NOMO-1 treated with DMSO at 0.1 percent for 48 hours (cell line): ENCODE results near the gene RAD9A.
"Not testable (repeated sequence)": the region's sequence is repeated elsewhere in the genome, so short reads cannot be mapped to it uniquely, and the experiment has no call there.

Experiments used
- DNase-seq: peaks from one replicate; lab custom pipeline; 2025; ENCODE audit not compliant: unreplicated experiment; lab: John Stamatoyannopoulos, UW

RAD9A gene

DNA sequence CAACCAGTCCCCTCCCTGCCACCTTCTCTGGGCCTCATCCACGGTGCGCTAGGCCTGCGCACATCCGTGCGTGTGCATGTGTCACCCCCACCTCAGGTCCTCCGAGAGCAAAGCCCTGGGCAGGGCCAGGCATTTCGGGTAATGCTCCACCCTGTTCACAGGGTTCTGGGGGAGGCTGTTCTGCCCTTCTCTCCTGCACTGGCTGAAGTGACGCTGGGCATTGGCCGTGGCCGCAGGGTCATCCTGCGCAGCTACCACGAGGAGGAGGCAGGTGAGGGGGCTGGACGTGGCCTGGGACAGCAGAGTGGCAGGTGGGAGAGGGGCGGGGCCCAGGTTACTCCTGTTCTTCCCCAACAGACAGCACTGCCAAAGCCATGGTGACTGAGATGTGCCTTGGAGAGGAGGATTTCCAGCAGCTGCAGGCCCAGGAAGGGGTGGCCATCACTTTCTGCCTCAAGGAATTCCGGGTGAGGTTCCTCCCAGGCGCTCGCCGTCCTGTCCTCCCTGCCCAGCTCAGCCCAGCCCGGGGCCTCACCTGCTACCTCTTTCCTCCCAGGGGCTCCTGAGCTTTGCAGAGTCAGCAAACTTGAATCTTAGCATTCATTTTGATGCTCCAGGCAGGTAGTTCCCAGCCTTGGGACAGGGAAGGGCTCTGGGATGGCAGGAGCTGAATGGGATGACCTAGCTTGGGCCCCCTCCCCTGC, 3.9 kb downstream of the RAD9A start:
- DNase-seq, result no peak

DNA sequence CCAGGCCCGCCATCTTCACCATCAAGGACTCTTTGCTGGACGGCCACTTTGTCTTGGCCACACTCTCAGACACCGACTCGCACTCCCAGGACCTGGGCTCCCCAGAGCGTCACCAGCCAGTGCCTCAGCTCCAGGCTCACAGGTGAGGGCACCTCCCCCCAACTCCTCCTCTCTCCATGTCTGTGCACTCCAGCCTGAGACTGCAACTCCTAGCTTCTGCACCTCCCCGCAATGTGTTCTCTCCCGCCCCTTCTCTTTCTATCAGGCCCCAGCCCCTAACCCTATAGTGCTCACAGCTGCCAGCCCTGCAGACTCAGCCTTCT, 4.4 kb downstream of the RAD9A start:
- no peak for DNase-seq

GRCh38 chr11:67396587-67397389, 5.0 kb downstream of the RAD9A start:
- peak; percentile 10 for DNase-seq

DNA sequence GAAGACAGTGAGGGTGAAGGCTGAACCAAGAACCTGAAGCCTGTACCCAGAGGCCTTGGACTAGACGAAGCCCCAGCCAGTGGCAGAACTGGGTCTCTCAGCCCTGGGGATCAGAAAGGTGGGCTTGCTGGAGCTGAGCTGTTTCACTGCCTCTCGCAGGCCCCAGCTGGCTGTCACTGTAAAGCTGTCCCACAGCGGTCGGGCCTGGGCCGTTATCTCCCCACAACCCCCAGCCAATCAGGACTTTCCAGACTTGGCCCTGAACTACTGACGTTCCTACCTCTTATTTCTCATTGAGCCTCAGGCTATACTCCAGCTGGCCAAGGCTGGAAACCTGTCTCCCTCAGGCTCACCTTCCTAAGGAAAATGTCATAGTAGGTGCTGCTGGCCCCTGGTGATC, 5.8 kb downstream of the RAD9A start:
- DNase-seq, result no peak

DNA sequence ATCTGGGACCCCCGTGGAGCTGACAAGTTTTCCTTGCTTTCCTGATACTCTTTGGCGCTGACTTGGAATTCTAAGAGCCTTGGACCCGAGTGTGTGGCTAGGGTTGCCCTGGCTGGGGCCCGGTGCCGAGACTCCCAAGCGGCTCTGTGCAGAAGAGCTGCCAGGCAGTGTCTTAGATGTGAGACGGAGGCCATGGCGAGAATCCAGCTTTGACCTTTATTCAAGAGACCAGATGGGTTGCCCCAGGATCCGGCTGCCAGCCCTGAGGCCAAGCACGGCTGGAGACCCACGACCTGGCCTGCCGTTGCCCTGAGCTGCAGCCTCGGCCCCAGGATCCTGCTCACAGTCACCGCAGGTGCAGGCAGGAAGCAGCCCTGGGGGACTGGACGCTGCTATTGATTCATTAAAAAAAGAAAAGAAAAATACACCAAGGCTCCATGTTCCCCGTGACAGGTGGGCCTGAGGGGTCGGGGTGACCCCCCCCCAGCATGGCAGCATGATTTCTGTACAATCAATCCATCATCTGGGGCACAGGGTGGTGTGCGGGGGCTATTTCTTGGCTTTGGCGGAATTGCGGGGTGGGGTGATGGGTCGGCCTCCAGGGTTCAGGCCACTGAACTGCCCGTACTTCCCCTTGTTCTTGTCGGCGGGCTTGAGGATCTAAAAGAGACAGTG, 6.3 kb downstream of the RAD9A start:
- no peak for DNase-seq

GRCh38 chr11:67398661-67399563, 7.1 kb downstream of the RAD9A start:
- DNase-seq, result no peak

- peak; percentile 26 for DNase-seq
Observed at GRCh38 chr11:67400251-67400941, 8.6 kb downstream of the RAD9A start.

DNA sequence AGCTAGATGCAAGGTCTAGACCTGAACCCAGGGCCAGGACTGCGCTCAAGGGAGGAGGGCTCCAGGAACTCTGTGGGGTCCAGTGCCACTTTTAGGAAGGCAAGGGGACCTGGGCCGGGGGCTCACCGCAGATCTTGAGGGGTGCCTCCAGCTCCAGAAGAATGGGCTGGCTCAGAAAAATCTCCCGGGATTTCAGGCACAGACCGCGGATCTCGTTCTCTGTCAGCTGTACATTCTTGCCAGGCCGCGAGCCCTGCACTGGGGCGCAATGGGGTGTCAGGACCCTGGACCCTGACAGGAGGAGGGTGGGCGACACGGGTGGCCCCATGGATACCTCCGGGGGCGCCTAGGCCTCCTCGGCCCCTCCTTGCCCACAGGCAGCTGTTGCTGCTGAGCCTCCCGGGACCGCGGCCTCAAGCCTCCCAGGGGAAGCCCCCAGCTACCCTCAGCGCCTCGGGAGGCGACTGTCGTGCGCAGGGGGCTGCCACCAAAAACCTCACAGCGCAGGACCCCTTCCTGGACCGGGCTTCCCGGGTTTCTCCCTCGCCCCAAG, 9.2 kb downstream of the RAD9A start:
- no peak for DNase-seq

DNA sequence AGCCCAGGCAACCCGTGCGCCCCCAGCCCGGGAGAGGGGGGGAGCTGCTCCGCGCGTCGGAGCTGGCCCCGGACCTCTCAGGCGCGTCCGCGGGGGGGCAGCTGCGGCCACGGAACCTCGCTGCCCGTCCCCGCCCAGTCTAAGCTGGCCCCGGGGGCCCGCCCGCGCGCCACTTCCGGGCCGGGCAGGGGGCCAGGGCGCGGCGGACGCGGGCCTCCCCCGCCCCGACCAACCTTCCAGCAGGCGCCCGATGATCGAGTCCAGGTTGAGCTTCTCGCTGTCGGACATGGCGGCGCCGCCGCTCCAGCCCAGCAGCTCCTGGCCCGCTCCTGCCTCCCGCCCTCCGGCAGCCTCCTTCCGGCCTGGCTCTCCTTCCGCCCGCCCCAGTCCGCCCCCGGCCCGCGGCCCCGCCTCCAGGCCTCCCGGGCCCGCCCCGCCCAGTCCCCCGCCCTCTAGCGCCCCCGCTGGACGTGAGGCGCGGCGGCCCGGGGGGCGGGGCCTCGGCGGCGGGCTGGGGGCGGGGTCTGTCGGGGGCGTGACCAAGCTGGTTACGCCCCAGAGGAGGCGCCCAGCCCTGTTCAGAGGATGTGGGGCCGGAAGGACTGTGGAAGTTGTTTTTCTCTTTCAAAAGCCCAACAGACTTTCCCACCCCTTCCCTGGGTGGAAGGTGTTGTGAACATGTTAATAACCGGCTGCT, 9.9 kb downstream of the RAD9A start, which contains the start of gene PPP1CA:
Gene PPP1CA, minus strand, starts transcription at position 364 of the 697 bp plus-strand sequence. Its CDS starts 76 bp downstream, at position 288.
- DNase-seq, result peak; percentile 81

GRCh38 chr11:67402192-67402839, 10.5 kb downstream of the RAD9A start:
- DNase-seq, result peak; percentile 35

DNA sequence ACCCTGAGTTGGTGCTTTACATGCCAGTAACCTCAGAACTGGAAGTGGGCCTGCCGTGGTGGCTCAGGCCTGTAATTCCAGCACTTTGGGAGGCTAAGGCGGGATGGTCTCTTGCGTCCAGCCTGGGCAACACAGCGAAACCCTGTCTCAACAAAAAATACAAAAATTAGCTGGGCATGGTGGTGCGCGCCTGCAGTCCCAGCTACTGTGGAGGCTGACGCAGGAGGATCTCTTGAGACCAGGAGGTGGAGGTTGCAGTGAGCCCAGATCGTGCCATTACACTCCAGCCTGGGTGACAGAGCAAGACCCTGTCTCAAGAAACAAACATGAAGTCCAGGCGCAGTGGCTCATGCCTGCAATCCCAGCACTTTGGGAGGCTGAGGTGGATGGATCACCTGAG, 11.3 kb downstream of the RAD9A start:
- not testable (repeated sequence) for DNase-seq

DNA sequence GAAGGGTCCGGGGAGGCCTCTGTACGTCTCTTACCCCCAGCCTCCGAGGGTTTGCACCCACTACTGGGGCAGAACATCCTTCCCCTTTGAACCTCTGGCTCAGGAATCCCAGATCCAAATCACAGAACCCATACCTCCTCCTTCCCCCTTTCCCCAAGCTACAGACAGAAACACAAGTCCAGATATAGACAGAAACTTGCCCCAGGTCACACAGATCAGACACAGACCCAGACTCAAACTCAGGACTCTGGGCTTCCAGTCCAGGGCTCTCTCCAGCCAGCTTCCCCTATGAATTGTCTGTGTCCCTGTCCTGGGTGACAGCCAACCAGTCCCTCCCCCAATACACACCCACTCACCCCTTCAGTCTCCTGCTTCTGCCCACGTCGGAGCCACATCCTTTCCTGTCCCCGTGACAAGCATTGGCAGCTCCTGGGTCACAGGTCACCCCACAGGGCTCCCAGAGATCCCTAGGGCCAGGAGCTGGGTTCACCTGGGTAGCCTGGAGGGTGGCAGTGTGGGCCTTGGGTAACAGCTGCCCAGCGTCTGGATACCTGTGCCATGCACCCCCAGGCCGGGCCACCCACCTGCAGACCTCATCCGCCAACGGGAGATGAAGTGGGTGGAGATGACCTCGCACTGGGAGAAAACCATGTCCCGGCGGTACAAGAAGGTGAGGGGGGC, 12.9 kb downstream of the RAD9A start:
- no peak for DNase-seq

GRCh38 chr11:67405196-67405567, 13.4 kb downstream of the RAD9A start:
- DNase-seq, result no peak

DNA sequence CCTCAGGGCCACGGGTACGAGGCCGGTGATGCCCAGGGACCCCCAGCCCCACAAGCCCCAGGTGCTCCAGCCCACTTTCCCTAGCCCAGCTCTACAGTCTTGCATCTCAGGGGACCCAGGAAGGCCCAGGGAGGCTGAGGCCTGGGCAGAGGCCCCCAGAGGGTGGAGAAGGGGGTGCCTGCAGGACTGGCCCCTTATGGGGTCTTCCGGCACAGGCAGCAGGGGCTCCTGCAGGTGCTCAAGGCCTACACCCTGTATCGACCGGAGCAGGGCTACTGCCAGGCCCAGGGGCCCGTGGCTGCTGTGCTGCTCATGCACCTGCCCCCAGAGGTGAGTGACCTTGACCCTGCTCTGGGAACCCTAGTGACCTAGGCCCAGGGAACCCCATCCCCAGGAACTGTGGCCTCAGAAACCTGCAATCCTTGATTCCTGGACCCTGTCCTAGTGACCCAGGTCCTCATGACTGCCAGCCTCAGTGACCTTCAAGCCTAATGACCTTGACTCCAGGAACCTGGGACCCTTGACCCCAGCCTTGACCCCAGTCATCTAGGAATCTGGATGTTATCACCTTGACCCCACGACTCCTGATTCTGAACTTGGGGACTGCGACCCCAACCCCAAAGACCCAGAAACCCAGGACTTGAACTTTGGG, 14.0 kb downstream of the RAD9A start:
- no peak for DNase-seq

GRCh38 chr11:67406420-67406968, 14.7 kb downstream of the RAD9A start:
- no peak for DNase-seq

DNA sequence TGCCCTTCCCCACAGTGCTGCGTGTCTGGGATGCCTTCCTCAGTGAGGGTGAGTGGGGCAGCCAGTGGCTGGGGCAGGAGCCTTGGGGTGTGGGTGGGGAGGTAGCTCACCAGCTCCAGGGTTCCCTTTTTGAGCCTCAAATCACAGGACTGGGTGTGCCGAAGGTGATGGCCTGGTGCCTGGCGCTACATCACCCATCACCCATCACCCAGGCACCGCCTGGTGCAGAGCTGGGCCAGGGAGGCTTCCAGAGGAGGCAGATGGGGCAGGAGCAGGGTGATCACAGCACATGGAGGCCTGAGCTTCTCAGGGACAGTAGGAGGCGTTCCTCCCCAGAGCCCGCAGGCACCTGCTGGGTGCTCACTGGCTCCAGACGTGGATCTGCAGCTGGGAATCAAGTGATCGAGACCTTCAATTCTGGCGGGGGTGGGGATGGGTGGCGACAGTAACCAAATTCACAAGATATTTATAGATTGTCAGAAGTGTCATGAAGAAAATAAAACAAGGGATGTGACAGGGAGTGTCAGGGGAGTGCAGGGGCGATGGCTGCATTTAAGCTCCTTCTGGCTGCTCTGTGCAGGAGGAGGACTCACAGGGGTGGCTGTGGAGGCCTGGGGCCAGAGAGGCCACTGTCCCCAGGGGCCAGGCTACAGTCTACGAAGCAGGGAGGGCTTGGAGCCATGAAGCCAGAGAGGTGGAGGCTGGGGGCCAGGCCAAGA, 15.3 kb downstream of the RAD9A start:
- DNase-seq, result no peak

DNA sequence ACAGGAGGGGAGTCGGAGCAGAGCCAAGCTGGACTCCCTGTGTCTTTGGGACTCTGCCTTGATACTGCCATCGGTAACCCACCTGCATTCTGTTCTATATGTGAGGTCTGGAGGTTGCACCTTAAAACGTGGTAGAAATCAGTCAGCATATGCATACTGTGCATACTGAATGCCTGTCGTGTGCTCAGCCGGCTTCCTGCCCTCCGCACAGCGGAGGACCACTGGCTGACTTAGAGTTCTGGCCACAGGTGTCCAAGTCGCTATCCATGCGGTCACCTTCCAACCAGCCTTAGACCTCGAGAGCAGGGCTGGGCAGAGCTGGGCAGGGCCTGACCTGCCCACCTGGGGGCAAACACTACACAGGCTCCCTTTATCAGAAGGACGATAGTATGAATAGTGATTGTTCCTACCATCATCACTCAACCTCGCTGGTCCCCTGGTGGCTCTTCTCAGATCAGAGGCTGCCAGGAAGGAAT, 15.9 kb downstream of the RAD9A start:
- DNase-seq, result no peak
